BE2C (cell line): ENCODE data around the gene TBC1D12.
A peak's percentile ranks its signal among the peaks of the same experiment; 100 is the strongest.
"Not testable (repeated sequence)": the region's sequence is repeated elsewhere in the genome, so short reads cannot be mapped to it uniquely, and the experiment has no call there.

Experiments
- DNase-seq: peaks from one replicate; pipeline ENCODE4 v3.0.0-alpha.2; 2020
- H3K27me3 ChIP-seq: fragments of 250-450 bp; sonication (Bioruptor Pico); 2 replicates; pipeline ENCODE4 v1.5.1; 2020; ENCODE audit warnings: mild to moderate bottlenecking
- H3K36me3 ChIP-seq: fragments of 250-450 bp; sonication (Bioruptor Pico); 2 replicates; pipeline ENCODE4 v1.5.1; 2020; ENCODE audit warnings: mild to moderate bottlenecking
- H3K4me1 ChIP-seq: fragments of 250-450 bp; sonication (Bioruptor Pico); 2 replicates; pipeline ENCODE4 v1.5.1; 2020
- H3K4me3 ChIP-seq: 2 replicates; pipeline ENCODE4 v1.5.1; 2011; ENCODE audit warnings: low read depth, low read length
- H3K9me3 ChIP-seq: fragments of 250-450 bp; sonication (Bioruptor Pico); 2 replicates; pipeline ENCODE4 v1.5.1; 2020
- TF ChIP-seq, protein P1 (sequence below): IDR thresholded peaks from 2 replicates; pipeline ENCODE4 v1.5.1; 2012; ENCODE audit warnings: mild to moderate bottlenecking, low read depth, low read length

The TBC1D12 gene

DNA sequence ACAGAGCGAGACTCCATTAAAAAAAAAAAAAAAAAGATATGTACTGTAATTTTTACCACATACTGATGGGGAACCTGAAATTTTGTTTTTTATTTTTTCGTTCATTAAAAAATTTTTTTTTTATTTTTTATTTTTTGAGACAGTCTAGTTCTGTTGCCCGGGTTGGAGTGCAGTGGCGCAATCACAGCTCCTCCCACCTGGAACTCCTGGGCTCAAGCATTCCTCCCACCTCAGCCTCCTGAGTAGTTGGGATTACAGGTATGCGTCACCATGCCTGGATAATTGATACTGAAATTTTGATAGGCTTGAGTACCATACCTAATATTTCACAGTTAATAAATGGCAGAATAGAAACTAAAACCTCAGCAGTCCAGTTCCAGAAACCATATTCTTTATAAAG, 122.4 kb downstream of the TBC1D12 start:
- H3K27me3 ChIP-seq, result no peaks in the 10 kb centered on the region
- no peak overlapping the region for H3K4me3 ChIP-seq
- no peak for DNase-seq
- no peaks in the 10 kb centered on the region for H3K9me3 ChIP-seq
- H3K36me3 ChIP-seq, result no peaks in the 10 kb centered on the region
- H3K4me1 ChIP-seq, result no peaks in the 10 kb centered on the region
- TF ChIP-seq, protein P1, sequence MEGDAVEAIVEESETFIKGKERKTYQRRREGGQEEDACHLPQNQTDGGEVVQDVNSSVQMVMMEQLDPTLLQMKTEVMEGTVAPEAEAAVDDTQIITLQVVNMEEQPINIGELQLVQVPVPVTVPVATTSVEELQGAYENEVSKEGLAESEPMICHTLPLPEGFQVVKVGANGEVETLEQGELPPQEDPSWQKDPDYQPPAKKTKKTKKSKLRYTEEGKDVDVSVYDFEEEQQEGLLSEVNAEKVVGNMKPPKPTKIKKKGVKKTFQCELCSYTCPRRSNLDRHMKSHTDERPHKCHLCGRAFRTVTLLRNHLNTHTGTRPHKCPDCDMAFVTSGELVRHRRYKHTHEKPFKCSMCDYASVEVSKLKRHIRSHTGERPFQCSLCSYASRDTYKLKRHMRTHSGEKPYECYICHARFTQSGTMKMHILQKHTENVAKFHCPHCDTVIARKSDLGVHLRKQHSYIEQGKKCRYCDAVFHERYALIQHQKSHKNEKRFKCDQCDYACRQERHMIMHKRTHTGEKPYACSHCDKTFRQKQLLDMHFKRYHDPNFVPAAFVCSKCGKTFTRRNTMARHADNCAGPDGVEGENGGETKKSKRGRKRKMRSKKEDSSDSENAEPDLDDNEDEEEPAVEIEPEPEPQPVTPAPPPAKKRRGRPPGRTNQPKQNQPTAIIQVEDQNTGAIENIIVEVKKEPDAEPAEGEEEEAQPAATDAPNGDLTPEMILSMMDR, result no peak

DNA sequence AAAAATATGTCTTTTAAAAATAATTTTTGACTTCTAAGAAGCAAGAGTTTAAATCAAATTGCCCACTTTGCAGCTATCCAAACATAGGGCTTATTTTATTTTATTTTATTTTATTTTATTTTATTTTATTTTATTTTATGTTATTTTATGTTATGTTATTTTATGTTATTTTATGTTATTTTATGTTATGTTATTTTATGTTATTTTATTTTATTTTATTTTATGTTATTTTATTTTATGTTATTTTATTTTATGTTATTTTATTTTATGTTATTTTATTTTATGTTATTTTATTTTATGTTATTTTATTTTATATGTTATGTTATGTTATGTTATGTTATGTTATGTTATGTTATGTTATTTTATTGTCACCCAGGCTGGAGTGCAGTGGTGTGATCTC, 129.2 kb downstream of the TBC1D12 start:
- not testable (repeated sequence) for H3K4me1 ChIP-seq, DNase-seq, H3K4me3 ChIP-seq, H3K27me3 ChIP-seq, H3K9me3 ChIP-seq, H3K36me3 ChIP-seq

DNA sequence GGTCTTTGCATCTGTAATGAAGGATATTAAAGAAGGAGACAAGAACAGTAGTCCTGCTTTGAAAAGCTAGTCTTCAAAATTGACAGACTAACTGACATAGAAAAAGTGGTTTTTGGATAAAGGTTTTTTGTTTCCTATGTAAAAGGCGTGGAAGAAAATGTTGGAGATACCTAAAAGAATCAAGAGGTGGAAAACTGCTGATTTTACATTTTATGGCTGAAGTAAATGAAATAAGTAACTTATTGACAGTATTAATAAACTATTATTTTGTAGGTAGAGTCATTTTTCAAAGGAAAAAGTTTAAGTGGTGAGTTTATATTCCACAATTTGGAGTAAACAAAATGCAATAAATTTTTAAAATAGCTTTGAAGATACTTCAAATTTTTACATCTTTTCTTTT, 130.7 kb downstream of the TBC1D12 start:
- Histone ChIP-seq H3K36me3 (no peaks in the 10 kb centered on the region), H3K9me3 (no peaks in the 10 kb centered on the region), H3K4me1 (no peaks in the 10 kb centered on the region), H3K27me3 (no peaks in the 10 kb centered on the region), H3K4me3 (no peak overlapping the region)
- DNase-seq, result no peak
- TF ChIP-seq, protein P1, result no peak

DNA sequence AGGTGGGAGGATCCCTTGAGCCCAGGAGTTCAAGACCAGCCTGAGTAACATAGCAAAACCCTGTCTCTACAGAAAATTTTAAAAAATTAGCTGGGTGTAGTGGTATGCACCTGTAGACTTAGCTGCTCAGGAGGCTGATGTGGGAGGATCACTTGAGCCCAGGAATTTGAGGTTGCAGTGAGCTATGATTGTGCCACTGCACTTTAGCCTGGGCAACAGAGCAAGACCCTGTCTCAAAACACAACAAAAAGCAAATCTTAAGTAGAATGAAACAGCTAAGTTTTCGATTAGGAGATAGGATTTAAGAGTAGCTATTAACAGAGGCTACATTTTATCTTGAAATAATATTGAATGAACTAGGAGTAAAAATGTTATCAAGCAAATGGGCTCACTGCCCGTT, 139.9 kb downstream of the TBC1D12 start:
- not testable (repeated sequence) for H3K9me3 ChIP-seq, DNase-seq, H3K4me1 ChIP-seq, H3K27me3 ChIP-seq, H3K4me3 ChIP-seq, H3K36me3 ChIP-seq

DNA sequence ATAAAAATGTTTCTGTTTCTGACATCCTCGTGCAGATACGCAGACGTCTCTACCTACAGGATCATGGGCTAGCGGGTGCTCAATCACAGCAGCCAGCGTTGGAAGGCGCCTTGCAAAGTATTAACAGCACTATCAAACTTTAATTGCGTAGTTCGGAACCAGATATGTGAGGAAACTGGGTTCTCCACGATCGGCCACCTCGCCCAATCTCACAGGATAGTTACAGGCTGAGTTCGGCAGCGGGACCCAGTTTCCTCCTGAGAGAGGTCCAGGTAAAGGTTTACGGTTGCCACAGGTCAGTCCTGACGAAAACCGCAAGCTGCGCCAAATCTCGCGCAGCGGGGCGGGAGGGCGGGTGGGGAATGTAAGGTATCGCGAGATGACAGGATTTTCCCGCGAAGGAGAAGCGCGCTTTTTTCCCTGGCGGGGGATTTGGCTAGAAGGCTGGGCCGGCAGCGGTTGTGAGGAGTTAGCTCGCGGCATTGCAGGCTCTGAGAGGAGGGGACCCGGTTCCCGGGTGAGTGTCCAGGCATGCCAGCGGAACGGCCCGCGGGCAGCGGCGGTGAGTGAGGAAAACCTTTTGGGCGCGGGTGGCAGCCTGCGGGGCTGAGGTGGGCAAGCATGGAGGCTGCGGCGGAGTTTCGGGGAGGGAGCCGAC, 143.2 kb downstream of the TBC1D12 start, which contains the start of gene HELLS:
HELLS (plus strand) TSS at position 398 of the 658 bp plus-strand sequence; CDS start at position 532, 134 bp downstream.
- Histone ChIP-seq H3K27me3 (no peaks in the 10 kb centered on the region), H3K4me3 (peak within 1 kb of the TSS; percentile 87), H3K36me3 (peaks cover 6% of the 10 kb centered on the region; the same call in 1 of the 2 replicates), H3K4me1 (no peaks in the 10 kb centered on the region; the same call in none of the 2 replicates), H3K9me3 (no peaks in the 10 kb centered on the region)
- TF ChIP-seq, protein P1, result no peak
- DNase-seq, result peak; percentile 87

DNA sequence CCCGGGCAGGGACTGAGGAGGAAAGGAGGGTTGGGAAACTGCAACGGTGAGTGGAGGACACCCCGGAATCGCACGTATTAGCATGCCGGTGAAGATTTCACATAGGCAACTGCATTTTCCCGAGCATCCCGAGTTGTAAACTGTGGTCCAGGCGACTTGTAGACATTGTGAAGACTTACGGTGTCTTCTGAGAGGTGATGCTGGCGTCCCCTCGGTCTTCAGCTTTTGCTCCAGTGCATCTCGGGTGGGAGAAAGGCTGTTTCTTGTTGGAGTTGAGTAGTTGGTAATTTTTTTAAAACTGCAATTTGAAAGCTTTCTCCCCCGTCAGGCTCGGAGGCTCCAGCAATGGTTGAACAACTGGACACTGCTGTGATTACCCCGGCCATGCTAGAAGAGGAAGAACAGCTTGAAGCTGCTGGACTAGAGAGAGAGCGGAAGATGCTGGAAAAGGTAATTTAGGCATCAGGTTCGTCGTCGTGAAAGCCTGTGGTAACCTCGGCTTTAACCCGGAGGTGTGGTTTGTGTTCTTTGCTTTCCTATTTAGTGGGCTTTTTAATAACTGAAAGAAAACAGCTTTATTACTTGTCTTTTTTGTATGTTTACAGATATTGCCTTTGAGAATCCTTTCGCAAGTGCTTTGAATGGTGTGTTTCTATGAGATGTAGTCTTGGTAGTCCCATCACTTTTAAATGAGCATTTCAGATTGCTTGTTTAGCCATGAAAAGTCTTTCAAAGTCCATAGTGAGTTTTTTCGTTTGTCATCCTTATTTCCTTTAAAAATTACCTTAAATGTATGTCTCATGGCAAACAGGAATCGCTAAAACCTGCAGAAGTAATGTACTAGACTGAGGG, 143.9 kb downstream of the TBC1D12 start:
- H3K27me3 ChIP-seq, result no peaks in the 10 kb centered on the region
- H3K4me3 ChIP-seq, result peak overlapping the region; percentile 87
- H3K4me1 ChIP-seq, result no peaks in the 10 kb centered on the region; the same call in none of the 2 replicates
- no peak for DNase-seq
- no peaks in the 10 kb centered on the region for H3K9me3 ChIP-seq
- peaks cover 6% of the 10 kb centered on the region; the same call in 1 of the 2 replicates for H3K36me3 ChIP-seq
- TF ChIP-seq, protein P1, result no peak

DNA sequence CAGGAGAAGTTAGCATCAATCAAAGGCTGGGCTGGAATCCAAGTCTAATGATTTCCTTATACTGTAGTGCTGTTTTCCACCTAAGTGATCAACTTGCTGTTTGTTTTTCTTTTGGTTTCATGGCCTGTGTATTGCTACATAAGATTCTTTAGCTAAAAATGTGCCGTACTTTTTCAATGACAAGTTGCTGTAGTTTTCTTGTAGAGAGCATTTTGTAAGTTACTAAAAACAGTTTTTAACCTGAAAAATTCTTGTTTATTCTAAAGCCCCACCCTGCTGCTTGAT, 144.5 kb downstream of the TBC1D12 start:
- Histone ChIP-seq H3K4me1 (no peaks in the 10 kb centered on the region; the same call in 1 of the 2 replicates), H3K27me3 (no peaks in the 10 kb centered on the region), H3K9me3 (no peaks in the 10 kb centered on the region), H3K4me3 (peak overlapping the region; percentile 87), H3K36me3 (peaks cover 6% of the 10 kb centered on the region; the same call in 1 of the 2 replicates)
- no peak for DNase-seq
- TF ChIP-seq, protein P1, result no peak
